GM10847 (cell line): Measurements from ENCODE around the gene SLC9A1.

Experiments
- POLR2A ChIP-seq: IDR thresholded peaks from 2 replicates; pipeline ENCODE4 v1.6.1; 2011; ENCODE audit not compliant: insufficient read length; ENCODE audit errors: extremely low read depth

Gene SLC9A1

GRCh38 chr1:27049607-27050006, 105.3 kb downstream of the SLC9A1 start:
- TF ChIP-seq POLR2A, result no peak

DNA sequence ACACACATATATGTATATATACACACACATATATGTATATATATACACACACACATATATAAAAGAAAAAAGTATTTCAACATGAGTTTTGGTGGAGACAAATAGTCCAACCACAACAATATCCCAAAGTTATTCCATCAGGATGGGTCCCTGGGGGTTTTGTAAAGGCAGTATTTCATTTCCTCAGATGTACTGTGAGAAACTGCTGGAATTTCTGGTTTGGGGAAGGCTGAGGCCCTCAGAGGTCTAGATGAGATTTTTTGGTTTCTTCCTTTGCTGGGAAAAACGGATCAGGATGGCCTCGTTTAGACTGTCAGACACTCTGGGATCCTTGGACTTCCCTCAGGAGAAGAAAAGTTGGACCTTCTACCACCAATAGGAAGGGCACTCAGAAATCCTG, 105.8 kb downstream of the SLC9A1 start:
- TF ChIP-seq POLR2A, result no peak
